ENCODE data around the gene NOS3. TPM values are rescaled to one million over a fixed set of nuclear protein-coding genes. Genes with fewer than 3 reads are reported as not detected.

NOS3 gene
- total RNA-seq, 1 donor from 2014 or later: 0.22 TPM

DNA sequence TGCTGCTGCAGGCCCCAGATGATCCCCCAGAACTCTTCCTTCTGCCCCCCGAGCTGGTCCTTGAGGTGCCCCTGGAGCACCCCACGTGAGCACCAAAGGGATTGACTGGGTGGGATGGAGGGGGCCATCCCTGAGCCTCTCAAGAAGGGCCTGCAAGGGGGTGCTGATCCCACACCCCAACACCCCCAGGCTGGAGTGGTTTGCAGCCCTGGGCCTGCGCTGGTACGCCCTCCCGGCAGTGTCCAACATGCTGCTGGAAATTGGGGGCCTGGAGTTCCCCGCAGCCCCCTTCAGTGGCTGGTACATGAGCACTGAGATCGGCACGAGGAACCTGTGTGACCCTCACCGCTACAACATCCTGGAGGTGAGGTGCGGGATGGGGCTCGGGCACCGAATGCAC is 8.2 kb downstream of the NOS3 start:
- ChIA-PET POLR2A (no interaction called here), CTCF (interaction anchor here (0.6 kb wide), 1 partner anchor 108 kb away, joined by 3 read pairs; no protein-coding TSS in a partner anchor)
- Mint-ChIP-seq H3K4me3 (no peak overlapping the region), H3K9me3 (no peaks in the 10 kb centered on the region), H3K4me1 (peaks cover 3% of the 10 kb centered on the region), H3K27ac (no peak overlapping the region), H3K36me3 (ENCODE audit: low read depth) (no peaks in the 10 kb centered on the region), H3K27me3 (peaks cover 18% of the 10 kb centered on the region)
- intact Hi-C loops (cut with micrococcal nuclease): no loop called here
- DNase-seq (no peak), ATAC-seq (ENCODE audit: low read depth) (no peak)
- TF ChIP-seq, protein P1, sequence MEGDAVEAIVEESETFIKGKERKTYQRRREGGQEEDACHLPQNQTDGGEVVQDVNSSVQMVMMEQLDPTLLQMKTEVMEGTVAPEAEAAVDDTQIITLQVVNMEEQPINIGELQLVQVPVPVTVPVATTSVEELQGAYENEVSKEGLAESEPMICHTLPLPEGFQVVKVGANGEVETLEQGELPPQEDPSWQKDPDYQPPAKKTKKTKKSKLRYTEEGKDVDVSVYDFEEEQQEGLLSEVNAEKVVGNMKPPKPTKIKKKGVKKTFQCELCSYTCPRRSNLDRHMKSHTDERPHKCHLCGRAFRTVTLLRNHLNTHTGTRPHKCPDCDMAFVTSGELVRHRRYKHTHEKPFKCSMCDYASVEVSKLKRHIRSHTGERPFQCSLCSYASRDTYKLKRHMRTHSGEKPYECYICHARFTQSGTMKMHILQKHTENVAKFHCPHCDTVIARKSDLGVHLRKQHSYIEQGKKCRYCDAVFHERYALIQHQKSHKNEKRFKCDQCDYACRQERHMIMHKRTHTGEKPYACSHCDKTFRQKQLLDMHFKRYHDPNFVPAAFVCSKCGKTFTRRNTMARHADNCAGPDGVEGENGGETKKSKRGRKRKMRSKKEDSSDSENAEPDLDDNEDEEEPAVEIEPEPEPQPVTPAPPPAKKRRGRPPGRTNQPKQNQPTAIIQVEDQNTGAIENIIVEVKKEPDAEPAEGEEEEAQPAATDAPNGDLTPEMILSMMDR (IDR thresholded peaks at IDR 0.05): no peak

DNA sequence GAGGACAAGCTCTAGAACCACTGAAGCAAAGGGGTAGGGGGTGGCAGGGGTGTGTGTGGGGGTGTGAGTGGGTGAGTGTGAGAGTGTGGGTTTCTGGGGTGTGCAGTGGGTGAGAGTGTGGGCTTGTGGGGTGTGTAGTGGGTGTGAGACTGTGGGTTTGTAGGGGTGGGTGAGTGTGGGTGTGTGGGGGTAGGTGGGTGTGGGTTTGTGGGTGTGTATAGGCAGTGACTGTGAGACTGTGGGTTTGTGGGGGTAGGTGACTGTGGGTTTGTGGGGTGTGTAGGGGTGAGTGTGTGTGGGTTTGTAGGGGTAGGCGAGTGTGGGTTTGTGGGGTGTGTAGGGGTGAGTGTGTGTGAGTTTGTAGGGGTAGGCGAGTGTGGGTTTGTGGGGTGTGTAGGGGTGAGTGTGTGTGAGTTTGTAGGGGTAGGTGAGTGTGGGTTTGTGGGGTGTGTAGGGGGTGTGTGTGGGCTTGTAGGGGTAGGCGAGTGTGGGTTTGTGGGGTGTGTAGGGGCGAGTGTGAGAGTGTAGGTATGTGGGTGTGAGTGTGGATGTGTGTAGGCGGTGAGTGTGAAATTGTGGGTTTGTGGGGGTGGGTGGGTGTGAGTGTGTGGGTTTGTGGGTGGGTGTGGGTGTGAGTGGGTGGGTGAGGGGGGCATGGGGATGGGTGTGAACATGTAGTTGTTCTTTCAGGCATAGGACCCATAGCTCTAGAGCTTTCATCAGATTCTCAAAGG is 8.8 kb downstream of the NOS3 start:
- Mint-ChIP-seq H3K36me3 (ENCODE audit: low read depth) (no peaks in the 10 kb centered on the region), H3K27me3 (peaks cover 19% of the 10 kb centered on the region), H3K27ac (no peak overlapping the region), H3K9me3 (no peaks in the 10 kb centered on the region), H3K4me3 (no peak overlapping the region), H3K4me1 (peaks cover 1% of the 10 kb centered on the region)
- TF ChIP-seq, protein P1 (IDR thresholded peaks at IDR 0.05): no peak
- intact Hi-C loops (cut with micrococcal nuclease): no loop called here
- CTCF ChIA-PET: no interaction called here
- POLR2A ChIA-PET: no interaction called here
- ATAC-seq (ENCODE audit: low read depth) (no peak), DNase-seq (no peak)

DNA sequence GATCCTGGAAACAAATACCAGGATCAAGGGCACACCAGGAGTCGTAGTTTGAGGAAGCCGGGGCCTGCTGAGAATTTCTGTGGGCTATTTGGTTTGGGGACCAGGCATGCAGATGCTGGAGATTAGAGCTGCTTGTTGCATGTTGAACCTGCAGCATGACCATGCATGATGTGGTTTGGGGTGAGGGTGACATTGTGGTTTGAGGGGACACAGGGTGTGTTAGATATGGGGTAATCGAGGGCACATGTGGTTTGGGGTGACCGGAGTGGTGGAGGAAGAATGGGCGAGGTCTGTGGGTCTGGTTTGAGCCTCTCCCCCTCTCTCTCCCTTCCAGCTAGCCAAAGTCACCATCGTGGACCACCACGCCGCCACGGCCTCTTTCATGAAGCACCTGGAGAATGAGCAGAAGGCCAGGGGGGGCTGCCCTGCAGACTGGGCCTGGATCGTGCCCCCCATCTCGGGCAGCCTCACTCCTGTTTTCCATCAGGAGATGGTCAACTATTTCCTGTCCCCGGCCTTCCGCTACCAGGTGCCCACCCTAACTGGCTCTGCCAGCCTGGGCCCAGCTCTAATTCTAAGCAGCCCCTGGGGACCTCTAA is 10.2 kb downstream of the NOS3 start:
- H3K4me1 Mint-ChIP-seq: peaks cover 1% of the 10 kb centered on the region
- H3K27me3 Mint-ChIP-seq: peaks cover 19% of the 10 kb centered on the region
- no peaks in the 10 kb centered on the region for H3K36me3 Mint-ChIP-seq (ENCODE audit: low read depth)
- intact Hi-C loops (cut with micrococcal nuclease): no loop called here
- no peaks in the 10 kb centered on the region for H3K9me3 Mint-ChIP-seq
- TF ChIP-seq, protein P1 (IDR thresholded peaks at IDR 0.05): no peak
- POLR2A ChIA-PET: no interaction called here
- CTCF ChIA-PET: no interaction called here
- DNase-seq: no peak
- H3K4me3 Mint-ChIP-seq: no peak overlapping the region
- no peak overlapping the region for H3K27ac Mint-ChIP-seq
- no peak for ATAC-seq (ENCODE audit: low read depth)

DNA sequence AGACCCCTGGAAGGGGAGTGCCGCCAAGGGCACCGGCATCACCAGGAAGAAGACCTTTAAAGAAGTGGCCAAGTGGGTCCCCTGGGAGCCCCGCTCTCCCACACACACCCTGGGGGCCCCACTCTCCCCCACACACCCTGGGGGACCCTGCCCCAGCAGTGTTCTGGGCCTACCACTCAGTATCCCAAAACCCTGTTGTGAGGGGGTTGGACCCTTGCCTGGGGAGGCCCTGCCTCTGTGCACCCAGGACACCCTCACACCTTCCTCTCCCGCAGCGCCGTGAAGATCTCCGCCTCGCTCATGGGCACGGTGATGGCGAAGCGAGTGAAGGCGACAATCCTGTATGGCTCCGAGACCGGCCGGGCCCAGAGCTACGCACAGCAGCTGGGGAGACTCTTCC is 10.7 kb downstream of the NOS3 start:
- Mint-ChIP-seq H3K4me3 (no peak overlapping the region), H3K4me1 (peaks cover 1% of the 10 kb centered on the region), H3K36me3 (ENCODE audit: low read depth) (no peaks in the 10 kb centered on the region), H3K27ac (no peak overlapping the region), H3K9me3 (no peaks in the 10 kb centered on the region), H3K27me3 (peaks cover 19% of the 10 kb centered on the region)
- TF ChIP-seq, protein P1 (IDR thresholded peaks at IDR 0.05): no peak
- ATAC-seq (ENCODE audit: low read depth): no peak
- ChIA-PET CTCF (no interaction called here), POLR2A (no interaction called here)
- no peak for DNase-seq
- intact Hi-C loops (cut with micrococcal nuclease): no loop called here

DNA sequence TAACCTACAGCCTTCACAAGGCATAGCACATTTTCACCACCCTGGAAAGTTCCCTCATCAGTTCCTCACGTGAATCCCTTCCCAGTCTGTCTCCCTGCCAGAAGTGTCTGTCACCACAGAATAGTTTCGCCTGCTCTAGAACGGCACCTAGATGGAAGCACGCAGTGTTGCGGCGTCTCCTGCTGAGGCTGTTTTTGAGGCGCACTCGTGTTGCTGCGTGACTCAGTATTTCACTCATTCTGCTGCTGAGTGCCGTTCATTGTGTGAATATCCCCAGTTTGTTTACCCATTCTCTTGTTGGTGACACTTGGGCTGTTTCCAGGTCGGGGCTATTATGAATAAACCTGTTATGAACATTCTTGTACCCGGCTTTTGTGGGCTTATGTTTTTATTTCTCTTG is 12.8 kb downstream of the NOS3 start:
- ChIA-PET CTCF (no interaction called here), POLR2A (interaction anchor here (1.2 kb wide), 1 partner anchor 15 kb away, joined by 4 read pairs; no protein-coding TSS in a partner anchor)
- TF ChIP-seq, protein P1 (IDR thresholded peaks at IDR 0.05): no peak
- no peaks in the 10 kb centered on the region for H3K9me3 Mint-ChIP-seq
- H3K27ac Mint-ChIP-seq: no peak overlapping the region
- H3K4me1 Mint-ChIP-seq: peaks cover 8% of the 10 kb centered on the region
- DNase-seq (no peak), ATAC-seq (ENCODE audit: low read depth) (no peak)
- H3K4me3 Mint-ChIP-seq: no peak overlapping the region
- intact Hi-C loops (cut with micrococcal nuclease): no loop called here
- H3K27me3 Mint-ChIP-seq: peaks cover 6% of the 10 kb centered on the region
- no peaks in the 10 kb centered on the region for H3K36me3 Mint-ChIP-seq (ENCODE audit: low read depth)
